HepG2 (cell line): Measurements from ENCODE around the gene SKIDA1. TPM values are rescaled to one million over a fixed set of nuclear protein-coding genes. Genes with fewer than 3 reads are reported as not detected.
A peak's percentile ranks its signal among the peaks of the same experiment; 100 is the strongest.

ENCODE experiments used
- HNRNPH1 ChIP-seq: fragments of 200-400 bp; formaldehyde crosslinking; optimal IDR thresholded peaks from 2 replicates; pipeline ENCODE3; 2017; ENCODE audit warnings: mild to moderate bottlenecking, low read depth, low read length
- HOXA5 ChIP-seq: sonication (generic); formaldehyde crosslinking; IDR thresholded peaks from 2 replicates; pipeline ENCODE4 v1.4.0; 2020; ENCODE audit warnings: missing genetic modification reagents
- MIER2 ChIP-seq: IDR thresholded peaks from 2 replicates; pipeline ENCODE4 v1.6.1; 2016; ENCODE audit warnings: missing biosample characterization, missing genetic modification reagents
- RELA ChIP-seq: sonication (generic); formaldehyde crosslinking; IDR thresholded peaks from 2 replicates; pipeline ENCODE4 v1.4.0; 2020; ENCODE audit warnings: missing genetic modification reagents
- SRF ChIP-seq: IDR thresholded peaks from 2 replicates; pipeline ENCODE4 v1.6.1; 2011; ENCODE audit warnings: mild to moderate bottlenecking, low read depth, low read length, moderate library complexity
- TEAD3 ChIP-seq: optimal IDR thresholded peaks from 2 replicates; pipeline ENCODE3; 2016; ENCODE audit warnings: borderline replicate concordance
- ZFP41 ChIP-seq: sonication (generic); formaldehyde crosslinking; IDR thresholded peaks from 2 replicates; pipeline ENCODE4 v1.4.0; 2020; ENCODE audit warnings: mild to moderate bottlenecking, missing genetic modification reagents, borderline replicate concordance
- ZNF598 ChIP-seq: sonication (generic); formaldehyde crosslinking; IDR thresholded peaks from 2 replicates; pipeline ENCODE4 v1.5.1; 2020; ENCODE audit warnings: mild to moderate bottlenecking, missing genetic modification reagents, borderline replicate concordance
- ZNF790 ChIP-seq: sonication (generic); formaldehyde crosslinking; IDR thresholded peaks from 2 replicates; pipeline ENCODE4 v1.8.0; 2022; ENCODE audit warnings: missing genetic modification reagents, mild to moderate bottlenecking, borderline replicate concordance
- ZSCAN21 ChIP-seq: sonication (generic); formaldehyde crosslinking; IDR thresholded peaks from 2 replicates; pipeline ENCODE4 v1.8.0; 2022; ENCODE audit warnings: mild to moderate bottlenecking, missing genetic modification reagents, moderate library complexity, borderline replicate concordance
- polyA plus RNA-seq, 8 experiments: library from polyadenylated mRNA; depleted of rRNA in 3 of 8; stranded (reverse) in 7 of 8; unstranded in 1 of 8; fragments of >200 nt; fragmentation: Illumina TruSeq in 4 of 8; extraction: Trizol in 4 of 8; gene quantifications; 2 replicates each; pipeline versions ENCODE4 v1.2.1 to v1.2.3, GENCODE V29; 2011 to 2016; ENCODE audit warnings: low read depth in 4 of 8, missing spikeins in 1 of 8, mixed read lengths in 1 of 8; ENCODE audit not compliant: insufficient read depth in 1 of 8
- total RNA-seq, 5 experiments: library from RNA; depleted of rRNA; stranded (reverse); fragments of >200 nt; fragmentation: Illumina TruSeq; extraction: Trizol; gene quantifications; 2 replicates each; pipeline ENCODE4 v1.2.3, GENCODE V29; 2016; ENCODE audit warnings: low read depth in 1 of 5
- TF ChIP-seq, protein P1 (sequence below): sonication (generic); formaldehyde crosslinking; IDR thresholded peaks from 2 replicates; pipeline ENCODE4 v1.5.0; 2020; ENCODE audit warnings: mild to moderate bottlenecking, missing genetic modification reagents
- TF ChIP-seq, protein P2 (sequence below): sonication (generic); formaldehyde crosslinking; IDR thresholded peaks from 2 replicates; pipeline ENCODE4 v1.4.0; 2020; ENCODE audit warnings: missing genetic modification reagents, borderline replicate concordance
- TF ChIP-seq, protein P3 (sequence below): sonication (generic); formaldehyde crosslinking; IDR thresholded peaks from 2 replicates; pipeline ENCODE4 v1.4.0; 2020; ENCODE audit warnings: missing genetic modification reagents
- TF ChIP-seq, protein P4 (sequence below): sonication (generic); formaldehyde crosslinking; IDR thresholded peaks from 2 replicates; pipeline ENCODE4 v1.8.1; 2023; ENCODE audit warnings: missing genetic modification reagents, mild to moderate bottlenecking, borderline replicate concordance
- TF ChIP-seq, protein P5 (sequence below): sonication (generic); formaldehyde crosslinking; IDR thresholded peaks from 2 replicates; pipeline ENCODE4 v1.4.0; 2020; ENCODE audit warnings: missing genetic modification reagents

SKIDA1 gene
- total and polyA plus RNA-seq, 2 of the 13 experiments (the other 11 are each of a cell fraction or from before 2014, with no cell fraction given), result 0.73 to 1.5 TPM

DNA sequence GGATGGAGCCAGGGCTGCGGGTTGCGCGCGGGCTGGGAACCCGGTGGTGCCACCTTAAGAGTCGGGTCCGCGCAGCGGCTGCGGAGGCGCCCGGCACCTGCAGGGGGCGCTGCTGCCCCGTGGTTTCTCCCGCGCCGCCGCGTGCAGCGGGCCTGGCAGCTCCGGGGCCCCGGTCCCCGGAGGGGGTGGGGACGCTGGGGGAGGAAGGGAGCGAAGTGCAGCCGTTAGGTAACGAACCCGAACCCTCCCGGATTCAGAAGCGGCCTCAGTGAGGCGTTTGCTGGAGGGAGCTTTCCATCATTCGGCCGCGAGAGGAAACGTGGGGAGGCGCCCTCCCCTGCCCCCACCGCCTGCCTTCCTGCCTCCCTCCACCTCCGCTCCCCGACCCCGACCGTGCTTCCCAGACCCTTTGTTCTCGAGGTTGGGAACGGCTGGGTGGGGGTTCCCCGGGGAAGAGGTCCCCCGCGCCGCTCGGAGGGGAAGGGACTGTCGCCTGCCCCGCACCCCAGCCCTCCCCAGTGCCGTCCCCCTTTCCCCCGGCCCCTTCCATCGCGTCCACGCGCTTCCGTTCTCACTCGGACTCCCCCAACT lies 29.6 kb downstream of the SKIDA1 start (continued):
- peak; percentile 94 for TF ChIP-seq RELA (CRISPR knock-in tag)
- no peak for TF ChIP-seq HNRNPH1
- TF ChIP-seq, protein P1, sequence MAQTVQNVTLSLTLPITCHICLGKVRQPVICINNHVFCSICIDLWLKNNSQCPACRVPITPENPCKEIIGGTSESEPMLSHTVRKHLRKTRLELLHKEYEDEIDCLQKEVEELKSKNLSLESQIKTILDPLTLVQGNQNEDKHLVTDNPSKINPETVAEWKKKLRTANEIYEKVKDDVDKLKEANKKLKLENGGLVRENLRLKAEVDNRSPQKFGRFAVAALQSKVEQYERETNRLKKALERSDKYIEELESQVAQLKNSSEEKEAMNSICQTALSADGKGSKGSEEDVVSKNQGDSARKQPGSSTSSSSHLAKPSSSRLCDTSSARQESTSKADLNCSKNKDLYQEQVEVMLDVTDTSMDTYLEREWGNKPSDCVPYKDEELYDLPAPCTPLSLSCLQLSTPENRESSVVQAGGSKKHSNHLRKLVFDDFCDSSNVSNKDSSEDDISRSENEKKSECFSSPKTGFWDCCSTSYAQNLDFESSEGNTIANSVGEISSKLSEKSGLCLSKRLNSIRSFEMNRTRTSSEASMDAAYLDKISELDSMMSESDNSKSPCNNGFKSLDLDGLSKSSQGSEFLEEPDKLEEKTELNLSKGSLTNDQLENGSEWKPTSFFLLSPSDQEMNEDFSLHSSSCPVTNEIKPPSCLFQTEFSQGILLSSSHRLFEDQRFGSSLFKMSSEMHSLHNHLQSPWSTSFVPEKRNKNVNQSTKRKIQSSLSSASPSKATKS, result no peak; the same call in 1 of the 2 replicates
- peak; percentile 92 for TF ChIP-seq HOXA5
- TF ChIP-seq, protein P2, sequence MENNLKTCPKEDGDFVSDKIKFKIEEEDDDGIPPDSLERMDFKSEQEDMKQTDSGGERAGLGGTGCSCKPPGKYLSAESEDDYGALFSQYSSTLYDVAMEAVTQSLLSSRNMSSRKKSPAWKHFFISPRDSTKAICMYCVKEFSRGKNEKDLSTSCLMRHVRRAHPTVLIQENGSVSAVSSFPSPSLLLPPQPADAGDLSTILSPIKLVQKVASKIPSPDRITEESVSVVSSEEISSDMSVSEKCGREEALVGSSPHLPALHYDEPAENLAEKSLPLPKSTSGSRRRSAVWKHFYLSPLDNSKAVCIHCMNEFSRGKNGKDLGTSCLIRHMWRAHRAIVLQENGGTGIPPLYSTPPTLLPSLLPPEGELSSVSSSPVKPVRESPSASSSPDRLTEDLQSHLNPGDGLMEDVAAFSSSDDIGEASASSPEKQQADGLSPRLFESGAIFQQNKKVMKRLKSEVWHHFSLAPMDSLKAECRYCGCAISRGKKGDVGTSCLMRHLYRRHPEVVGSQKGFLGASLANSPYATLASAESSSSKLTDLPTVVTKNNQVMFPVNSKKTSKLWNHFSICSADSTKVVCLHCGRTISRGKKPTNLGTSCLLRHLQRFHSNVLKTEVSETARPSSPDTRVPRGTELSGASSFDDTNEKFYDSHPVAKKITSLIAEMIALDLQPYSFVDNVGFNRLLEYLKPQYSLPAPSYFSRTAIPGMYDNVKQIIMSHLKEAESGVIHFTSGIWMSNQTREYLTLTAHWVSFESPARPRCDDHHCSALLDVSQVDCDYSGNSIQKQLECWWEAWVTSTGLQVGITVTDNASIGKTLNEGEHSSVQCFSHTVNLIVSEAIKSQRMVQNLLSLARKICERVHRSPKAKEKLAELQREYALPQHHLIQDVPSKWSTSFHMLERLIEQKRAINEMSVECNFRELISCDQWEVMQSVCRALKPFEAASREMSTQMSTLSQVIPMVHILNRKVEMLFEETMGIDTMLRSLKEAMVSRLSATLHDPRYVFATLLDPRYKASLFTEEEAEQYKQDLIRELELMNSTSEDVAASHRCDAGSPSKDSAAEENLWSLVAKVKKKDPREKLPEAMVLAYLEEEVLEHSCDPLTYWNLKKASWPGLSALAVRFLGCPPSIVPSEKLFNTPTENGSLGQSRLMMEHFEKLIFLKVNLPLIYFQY (CRISPR knock-in tag), result peak; percentile 97
- peak; percentile 82 for TF ChIP-seq MIER2 (CRISPR knock-in tag)
- 0 out of 2 replicates have a peak, but pooled peaks have one; percentile 38 for TF ChIP-seq SRF
- peak; percentile 88 for TF ChIP-seq ZSCAN21 (CRISPR knock-in tag)
- TF ChIP-seq TEAD3 (CRISPR knock-in tag), result peak; percentile 83
- TF ChIP-seq, protein P3, sequence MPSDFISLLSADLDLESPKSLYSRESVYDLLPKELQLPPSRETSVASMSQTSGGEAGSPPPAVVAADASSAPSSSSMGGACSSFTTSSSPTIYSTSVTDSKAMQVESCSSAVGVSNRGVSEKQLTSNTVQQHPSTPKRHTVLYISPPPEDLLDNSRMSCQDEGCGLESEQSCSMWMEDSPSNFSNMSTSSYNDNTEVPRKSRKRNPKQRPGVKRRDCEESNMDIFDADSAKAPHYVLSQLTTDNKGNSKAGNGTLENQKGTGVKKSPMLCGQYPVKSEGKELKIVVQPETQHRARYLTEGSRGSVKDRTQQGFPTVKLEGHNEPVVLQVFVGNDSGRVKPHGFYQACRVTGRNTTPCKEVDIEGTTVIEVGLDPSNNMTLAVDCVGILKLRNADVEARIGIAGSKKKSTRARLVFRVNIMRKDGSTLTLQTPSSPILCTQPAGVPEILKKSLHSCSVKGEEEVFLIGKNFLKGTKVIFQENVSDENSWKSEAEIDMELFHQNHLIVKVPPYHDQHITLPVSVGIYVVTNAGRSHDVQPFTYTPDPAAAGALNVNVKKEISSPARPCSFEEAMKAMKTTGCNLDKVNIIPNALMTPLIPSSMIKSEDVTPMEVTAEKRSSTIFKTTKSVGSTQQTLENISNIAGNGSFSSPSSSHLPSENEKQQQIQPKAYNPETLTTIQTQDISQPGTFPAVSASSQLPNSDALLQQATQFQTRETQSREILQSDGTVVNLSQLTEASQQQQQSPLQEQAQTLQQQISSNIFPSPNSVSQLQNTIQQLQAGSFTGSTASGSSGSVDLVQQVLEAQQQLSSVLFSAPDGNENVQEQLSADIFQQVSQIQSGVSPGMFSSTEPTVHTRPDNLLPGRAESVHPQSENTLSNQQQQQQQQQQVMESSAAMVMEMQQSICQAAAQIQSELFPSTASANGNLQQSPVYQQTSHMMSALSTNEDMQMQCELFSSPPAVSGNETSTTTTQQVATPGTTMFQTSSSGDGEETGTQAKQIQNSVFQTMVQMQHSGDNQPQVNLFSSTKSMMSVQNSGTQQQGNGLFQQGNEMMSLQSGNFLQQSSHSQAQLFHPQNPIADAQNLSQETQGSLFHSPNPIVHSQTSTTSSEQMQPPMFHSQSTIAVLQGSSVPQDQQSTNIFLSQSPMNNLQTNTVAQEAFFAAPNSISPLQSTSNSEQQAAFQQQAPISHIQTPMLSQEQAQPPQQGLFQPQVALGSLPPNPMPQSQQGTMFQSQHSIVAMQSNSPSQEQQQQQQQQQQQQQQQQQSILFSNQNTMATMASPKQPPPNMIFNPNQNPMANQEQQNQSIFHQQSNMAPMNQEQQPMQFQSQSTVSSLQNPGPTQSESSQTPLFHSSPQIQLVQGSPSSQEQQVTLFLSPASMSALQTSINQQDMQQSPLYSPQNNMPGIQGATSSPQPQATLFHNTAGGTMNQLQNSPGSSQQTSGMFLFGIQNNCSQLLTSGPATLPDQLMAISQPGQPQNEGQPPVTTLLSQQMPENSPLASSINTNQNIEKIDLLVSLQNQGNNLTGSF (CRISPR knock-in tag), result 0 out of 2 replicates have a peak, but pooled peaks have one; percentile 31
- TF ChIP-seq ZNF790 (CRISPR knock-in tag), result peak; percentile 97
- TF ChIP-seq, protein P4, sequence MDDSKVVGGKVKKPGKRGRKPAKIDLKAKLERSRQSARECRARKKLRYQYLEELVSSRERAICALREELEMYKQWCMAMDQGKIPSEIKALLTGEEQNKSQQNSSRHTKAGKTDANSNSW (CRISPR knock-in tag), result 0 out of 2 replicates have a peak, but pooled peaks have one; percentile 45
- TF ChIP-seq ZNF598 (CRISPR knock-in tag), result no peak
- TF ChIP-seq, protein P5, sequence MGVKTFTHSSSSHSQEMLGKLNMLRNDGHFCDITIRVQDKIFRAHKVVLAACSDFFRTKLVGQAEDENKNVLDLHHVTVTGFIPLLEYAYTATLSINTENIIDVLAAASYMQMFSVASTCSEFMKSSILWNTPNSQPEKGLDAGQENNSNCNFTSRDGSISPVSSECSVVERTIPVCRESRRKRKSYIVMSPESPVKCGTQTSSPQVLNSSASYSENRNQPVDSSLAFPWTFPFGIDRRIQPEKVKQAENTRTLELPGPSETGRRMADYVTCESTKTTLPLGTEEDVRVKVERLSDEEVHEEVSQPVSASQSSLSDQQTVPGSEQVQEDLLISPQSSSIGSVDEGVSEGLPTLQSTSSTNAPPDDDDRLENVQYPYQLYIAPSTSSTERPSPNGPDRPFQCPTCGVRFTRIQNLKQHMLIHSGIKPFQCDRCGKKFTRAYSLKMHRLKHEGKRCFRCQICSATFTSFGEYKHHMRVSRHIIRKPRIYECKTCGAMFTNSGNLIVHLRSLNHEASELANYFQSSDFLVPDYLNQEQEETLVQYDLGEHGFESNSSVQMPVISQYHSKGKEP (CRISPR knock-in tag), result peak; percentile 49; the same call in 1 of the 2 replicates
- no peak for TF ChIP-seq ZFP41 (CRISPR knock-in tag)
